Measurements from ENCODE around the gene GRID2.

GRCh38 chr4:92304606-92305005 lies 840 bp downstream of the GRID2 start:
- peak in 1 of 2 donors; percentile 0 for TF ChIP-seq CTCF (conservative IDR thresholded peaks at IDR 0.05 in 1 of 2, IDR thresholded peaks at IDR 0.05 in 1 of 2; ENCODE audit: low read depth in 1 of 2, low read length in 2 of 2)
- TF ChIP-seq EZH2 (IDR thresholded peaks at IDR 0.05; ENCODE audit: low read length, missing control alignments): peak; percentile 77

All from fibroblast of lung (primary cell).